GM21786 (cell line): ENCODE data around the gene ASIC5.
A peak's percentile ranks its signal among the peaks of the same experiment; 100 is the strongest.

Experiments used
- ATAC-seq: cut with Tn5 transposase; IDR thresholded peaks from one replicate; pipeline ENCODE4 v1.9.1; 2021; ENCODE audit not compliant: unreplicated experiment

ASIC5 gene

DNA sequence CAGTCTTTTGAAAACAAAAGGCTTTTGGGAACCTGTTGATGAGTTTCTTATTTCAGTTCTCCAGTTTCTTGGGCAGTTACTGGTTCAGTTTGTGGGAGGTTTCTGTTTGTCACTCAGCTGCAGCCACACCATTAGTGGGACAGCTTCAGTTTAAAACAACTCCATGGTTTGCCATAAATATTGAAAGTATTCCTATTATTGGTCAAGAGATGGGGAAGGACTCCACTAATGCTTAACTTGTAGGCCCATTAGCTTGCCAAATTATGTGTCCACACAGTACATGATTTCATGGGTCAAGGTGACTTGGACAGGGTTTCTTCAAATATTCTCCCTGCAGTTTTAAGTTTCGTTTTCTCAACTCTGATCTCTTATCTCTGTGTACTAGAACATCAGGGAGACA, 15.5 kb upstream of the ASIC5 start:
- peak; percentile 56 for ATAC-seq

DNA sequence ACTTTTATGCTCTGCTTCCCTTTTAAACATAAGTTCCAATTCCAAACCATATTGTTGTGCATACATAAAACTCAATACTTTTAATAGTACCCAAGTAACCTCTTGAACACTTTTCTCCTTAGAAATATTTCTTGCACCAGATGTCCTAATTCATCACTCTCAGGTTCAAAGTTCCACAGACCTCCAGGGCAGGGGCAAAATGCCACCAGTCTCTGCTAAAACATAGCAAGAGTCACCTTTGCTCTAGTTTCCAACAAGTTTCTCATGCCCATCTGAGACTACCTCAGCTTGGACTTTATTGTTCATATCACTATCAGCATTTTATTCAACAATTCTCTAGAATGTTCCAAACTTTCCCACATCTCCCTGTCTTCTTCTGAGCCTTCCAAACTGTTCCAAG, 13.7 kb upstream of the ASIC5 start:
- ATAC-seq: no peak

DNA sequence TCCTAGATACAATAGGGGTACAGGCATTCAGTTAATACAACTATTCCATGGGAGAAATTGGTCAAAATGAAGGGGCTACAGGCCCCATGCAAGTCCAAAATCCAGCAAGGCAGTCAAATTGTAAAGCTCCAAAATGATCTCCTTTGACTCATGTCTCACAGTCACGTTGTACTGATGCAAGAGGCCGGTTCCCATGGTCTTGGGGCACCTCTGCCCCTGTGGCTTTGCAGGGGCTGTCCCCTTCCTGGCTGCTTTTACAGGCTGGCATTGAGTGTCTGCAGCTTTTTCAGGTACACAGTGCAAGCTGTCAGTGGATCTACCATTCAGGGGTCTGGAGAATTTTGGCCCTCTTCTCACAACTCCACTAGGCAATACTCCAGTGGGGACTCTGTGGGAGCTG, 12.5 kb upstream of the ASIC5 start:
- ATAC-seq: peak; percentile 63

DNA sequence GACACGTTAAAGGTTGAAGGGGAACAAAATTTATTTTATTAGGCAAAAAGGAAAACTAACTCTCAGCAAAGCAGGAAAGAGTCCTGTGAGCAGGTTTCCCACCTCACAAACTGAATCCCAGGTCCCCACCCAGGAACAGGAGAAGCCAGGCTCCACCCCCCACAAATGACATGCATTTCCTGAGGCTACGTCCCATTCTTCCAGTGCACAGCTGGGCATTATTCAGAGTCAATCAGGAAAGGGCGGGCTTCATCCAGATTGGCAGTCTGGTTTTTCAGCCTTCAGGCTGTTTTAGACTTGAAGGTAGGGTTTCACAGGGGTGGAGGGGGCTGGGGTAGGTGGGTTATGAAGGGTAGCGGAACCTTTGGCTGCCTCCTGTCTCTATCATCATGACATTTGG, 11.9 kb upstream of the ASIC5 start:
- ATAC-seq: no peak

DNA sequence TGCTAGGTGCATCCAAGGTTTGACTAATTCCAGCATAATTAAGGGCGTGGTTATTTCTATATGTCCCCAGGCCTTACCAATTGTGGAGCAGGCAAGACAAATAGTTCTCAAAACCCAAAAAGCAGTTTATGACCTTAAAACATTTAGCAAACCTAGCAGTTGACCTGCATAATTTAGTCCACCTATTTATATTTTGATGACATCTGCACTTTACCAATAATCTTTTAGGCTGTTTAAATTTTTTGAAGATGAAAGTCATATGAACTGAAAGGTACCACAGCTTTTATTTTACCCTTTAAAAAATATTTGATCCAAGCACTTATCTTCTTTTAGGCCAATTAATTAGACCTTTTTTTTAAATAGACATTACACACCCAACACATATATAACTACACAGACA, 9.8 kb upstream of the ASIC5 start:
- ATAC-seq: no peak

DNA sequence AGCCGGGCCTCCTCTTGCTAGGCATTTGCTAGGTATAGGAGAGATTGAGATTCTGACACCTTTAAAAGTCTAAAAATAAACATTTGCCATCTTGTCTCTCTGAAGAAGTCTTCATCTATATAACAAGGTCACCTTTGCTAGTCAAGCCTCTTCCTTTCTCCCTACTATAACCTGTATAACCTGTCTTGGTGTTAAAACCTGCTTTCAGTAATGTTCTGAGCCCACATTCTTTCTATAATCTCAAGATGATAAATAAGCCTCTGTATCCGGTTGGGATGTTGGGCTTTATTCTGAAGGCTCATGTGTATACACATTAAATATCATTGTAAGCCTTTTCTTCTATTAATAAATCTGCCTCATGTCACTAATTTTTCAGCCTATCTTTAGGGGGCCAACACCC, 10.2 kb downstream of the ASIC5 start:
- no peak for ATAC-seq

- ATAC-seq: peak; percentile 50
These were observed 11.4 kb downstream of the ASIC5 start for GRCh38 chr4:155854582-155855226.

GRCh38 chr4:155853189-155853588, 12.9 kb downstream of the ASIC5 start:
- no peak for ATAC-seq

DNA sequence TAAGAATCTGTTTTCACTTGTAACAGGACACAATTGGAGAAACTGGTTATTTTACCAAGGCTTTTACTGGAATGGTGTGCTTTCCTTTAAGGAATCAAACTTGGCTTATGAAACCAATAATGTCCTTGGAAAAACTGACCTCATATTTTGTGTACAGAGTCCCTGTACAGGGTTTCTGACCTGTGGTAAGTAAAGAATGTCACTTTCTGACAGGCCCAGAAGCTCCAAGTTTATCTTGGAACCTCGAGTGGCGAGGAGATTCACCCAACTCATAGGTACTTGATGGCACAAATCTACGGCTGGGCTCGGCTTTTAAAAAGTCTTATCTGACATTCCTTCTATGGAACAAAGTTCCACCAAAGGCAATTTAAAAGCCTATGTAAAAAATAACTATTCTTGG, 17.0 kb downstream of the ASIC5 start:
- no peak for ATAC-seq

GRCh38 chr4:155846929-155847328, 19.1 kb downstream of the ASIC5 start:
- ATAC-seq: no peak

GRCh38 chr4:155842080-155842479, 24.0 kb downstream of the ASIC5 start:
- ATAC-seq: no peak

GRCh38 chr4:155837203-155837796, 28.8 kb downstream of the ASIC5 start:
- no peak for ATAC-seq

DNA sequence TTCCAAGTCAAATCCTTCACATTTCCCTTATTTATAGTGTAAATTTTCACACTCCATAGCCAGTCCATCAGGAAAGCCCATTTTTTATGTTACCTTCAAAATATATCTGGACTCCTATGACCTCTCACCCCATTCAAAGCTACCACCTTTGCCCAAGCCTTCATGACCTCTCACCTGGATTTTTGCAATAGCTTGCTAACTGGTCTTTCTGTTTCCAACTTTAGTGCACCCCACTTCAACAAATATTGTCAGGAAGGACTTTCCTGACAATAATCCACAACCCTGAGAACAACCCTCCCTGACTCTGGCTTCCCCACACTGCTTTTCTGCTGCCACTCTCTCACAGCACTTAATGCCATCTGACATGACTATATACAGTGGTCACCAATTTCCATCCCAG, 33.4 kb downstream of the ASIC5 start:
- ATAC-seq: no peak

GRCh38 chr4:155828628-155829027, 37.4 kb downstream of the ASIC5 start:
- ATAC-seq: no peak

DNA sequence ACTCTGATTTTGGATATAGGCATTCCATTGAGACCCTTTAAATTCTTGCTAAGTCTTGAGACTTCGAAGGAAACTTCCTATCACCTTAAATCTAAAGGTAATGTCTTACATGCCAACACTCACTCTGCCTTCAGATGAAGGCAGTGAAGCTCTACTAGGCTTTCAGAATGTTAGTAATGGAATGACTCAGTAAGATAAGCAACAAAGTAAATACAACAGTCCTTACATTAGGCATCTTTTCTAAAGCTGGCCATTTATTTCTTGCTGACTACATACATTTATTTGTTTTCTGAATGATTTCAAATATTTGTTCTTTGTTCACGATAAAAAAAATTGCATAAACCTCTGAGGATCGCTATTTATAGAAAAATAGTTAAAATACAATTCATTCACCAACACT, 43.5 kb downstream of the ASIC5 start:
- peak; percentile 68 for ATAC-seq

DNA sequence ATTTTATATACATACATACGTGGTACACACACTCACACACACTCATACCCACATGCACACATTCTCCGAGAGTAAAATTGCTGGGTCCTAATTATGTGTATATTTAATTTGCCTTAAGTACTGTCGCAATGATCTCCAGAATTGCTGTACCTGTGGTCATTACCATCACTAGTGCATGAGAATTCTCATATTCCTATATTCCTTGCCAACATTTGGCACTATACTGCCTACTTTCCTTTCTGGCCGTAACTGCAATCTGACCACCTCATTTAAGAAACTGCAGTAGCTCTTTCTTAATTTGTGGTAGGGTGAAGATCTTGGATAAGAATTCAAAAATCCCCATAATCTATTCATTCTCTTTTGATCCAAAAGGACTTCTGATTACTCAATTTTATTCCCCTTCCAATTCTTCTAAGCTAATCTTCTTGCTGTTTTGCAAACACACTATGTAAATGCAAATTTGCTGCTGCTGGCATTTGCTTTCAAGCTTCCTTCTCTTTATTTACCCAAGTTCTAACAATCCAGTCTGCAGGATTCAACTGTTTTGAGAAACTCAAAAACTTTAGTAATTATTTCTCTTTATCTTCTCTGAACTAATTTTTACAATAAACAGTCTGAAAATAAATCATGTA, 45.1 kb downstream of the ASIC5 start:
- ATAC-seq: no peak

DNA sequence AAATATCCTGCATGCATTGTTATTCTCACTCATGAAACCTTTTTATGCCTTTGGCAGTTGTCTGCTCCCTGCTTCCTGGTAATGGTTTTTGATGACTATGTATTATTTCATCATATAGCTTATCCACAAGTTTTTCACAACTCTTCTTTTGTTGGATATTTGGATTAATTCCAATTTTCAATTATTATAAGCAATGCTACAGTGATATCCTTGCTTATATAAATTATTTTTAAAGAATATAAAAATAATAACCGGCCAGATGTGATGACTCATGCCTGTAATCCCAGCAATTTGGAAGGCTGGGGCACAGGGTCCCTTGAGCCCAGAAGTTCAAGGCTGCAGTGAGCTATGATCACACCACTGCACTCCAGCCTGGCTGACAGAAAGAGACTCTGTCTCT, 47.0 kb downstream of the ASIC5 start:
- no peak for ATAC-seq

- ATAC-seq: no peak
These were observed 47.4 kb downstream of the ASIC5 start for GRCh38 chr4:155818639-155819038.

DNA sequence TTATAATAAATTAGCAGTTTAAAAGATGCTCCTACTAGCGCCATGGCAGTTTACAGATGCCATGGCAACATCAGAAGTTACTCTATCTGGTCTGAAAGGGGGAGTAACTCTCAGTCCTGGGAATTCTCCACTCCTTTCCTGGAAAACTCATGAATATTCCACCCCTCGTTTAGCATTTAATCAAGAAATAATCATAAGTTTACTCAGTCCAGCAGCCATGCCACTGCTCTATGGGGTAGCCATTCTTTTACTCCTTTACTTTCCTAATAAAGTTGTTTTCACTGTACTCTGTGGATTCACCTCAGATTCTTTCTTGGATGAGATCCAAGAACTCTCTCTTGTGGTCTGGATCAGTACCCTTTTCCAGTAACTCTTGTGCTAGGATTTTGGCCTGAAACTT, 55.0 kb downstream of the ASIC5 start:
- ATAC-seq: no peak

GRCh38 chr4:155809835-155810234, 56.2 kb downstream of the ASIC5 start:
- peak; percentile 99 for ATAC-seq

- ATAC-seq: no peak
These were observed 59.1 kb downstream of the ASIC5 start for GRCh38 chr4:155807021-155807420.

DNA sequence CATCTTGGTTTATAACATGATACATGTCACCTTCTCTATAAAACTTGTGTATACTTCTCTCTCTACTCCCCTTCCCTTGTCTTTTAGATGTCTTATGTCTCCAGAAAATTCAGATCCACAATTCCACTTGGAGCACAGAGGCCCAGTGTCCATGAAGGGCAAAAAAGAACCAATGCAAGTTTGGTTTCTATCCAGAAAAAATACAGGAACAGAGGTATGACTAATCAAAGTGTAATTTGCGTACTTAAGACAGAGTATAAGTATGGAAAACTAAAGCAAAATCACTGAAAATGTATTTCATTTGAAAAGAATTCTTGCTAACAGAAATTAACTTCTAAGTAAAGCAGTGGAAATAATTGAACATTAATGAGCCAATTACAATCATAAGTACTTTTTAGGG, 61.1 kb downstream of the ASIC5 start:
- no peak for ATAC-seq
